K562 (cell line): ENCODE measurements around the gene HYAL1. TPM values are rescaled to one million over a fixed set of nuclear protein-coding genes. Genes with fewer than 3 reads are reported as not detected.

Experiments
- ARHGAP35 ChIP-seq: fragments of 450-650 bp; IDR thresholded peaks from 2 replicates; pipeline ENCODE4 v1.6.1; 2018; ENCODE audit not compliant: partially characterized antibody
- ARID3B ChIP-seq: fragments of 250-450 bp; sonication (Bioruptor Pico); IDR thresholded peaks from 2 replicates; pipeline ENCODE4 v1.4.0; 2020; ENCODE audit warnings: borderline replicate concordance
- ATF1 ChIP-seq, 2 experiments: fragments of 450-650 bp in 1 of 2; IDR thresholded peaks; 2 replicates each; pipeline ENCODE4 v1.6.1; 2016; ENCODE audit warnings: missing compliant biosample characterization in 1 of 2, missing genetic modification characterization in 1 of 2
- BRCA1 ChIP-seq, 2 experiments: fragments of 450-650 bp in 1 of 2; sonication (generic) in 1 of 2; formaldehyde crosslinking in 1 of 2; IDR thresholded peaks; 2 replicates each; pipeline versions ENCODE4 v1.5.0 to v1.6.1; 2017 to 2020; ENCODE audit warnings: mild to moderate bottlenecking in 1 of 2, missing genetic modification reagents in 1 of 2
- CCNT2 ChIP-seq: IDR thresholded peaks from 2 replicates; pipeline ENCODE4 v1.6.1; 2011; ENCODE audit warnings: borderline replicate concordance, low read depth, mild to moderate bottlenecking, moderate library complexity, mixed read lengths, low read length; ENCODE audit not compliant: insufficient read length; ENCODE audit errors: extremely low read depth
- GTF2B ChIP-seq: IDR thresholded peaks from 2 replicates; pipeline ENCODE4 v1.6.1; 2011; ENCODE audit not compliant: insufficient read length; ENCODE audit errors: extremely low read depth
- HIVEP1 ChIP-seq: fragments of 250-450 bp; sonication (Bioruptor Pico); IDR thresholded peaks from 2 replicates; pipeline ENCODE4 v1.4.0; 2020; ENCODE audit warnings: mild to moderate bottlenecking
- ILK ChIP-seq: fragments of 450-650 bp; IDR thresholded peaks from 2 replicates; pipeline ENCODE4 v1.6.1; 2016; ENCODE audit warnings: missing genetic modification characterization, low read depth, mild to moderate bottlenecking, missing compliant biosample characterization, moderate library complexity, borderline replicate concordance
- KLF1 ChIP-seq: fragments of 450-650 bp; IDR thresholded peaks from 2 replicates; pipeline ENCODE4 v1.6.1; 2016; ENCODE audit warnings: missing genetic modification characterization, missing compliant biosample characterization
- MECOM ChIP-seq: fragments of 250-450 bp; sonication (Bioruptor Pico); IDR thresholded peaks from 2 replicates; pipeline ENCODE4 v1.8.0; 2022; ENCODE audit warnings: inconsistent platforms
- NFRKB ChIP-seq: fragments of 450-650 bp; IDR thresholded peaks from 2 replicates; pipeline ENCODE4 v1.6.1; 2016; ENCODE audit warnings: low read depth
- NRF1 ChIP-seq, 2 experiments: fragments of 450-650 bp; IDR thresholded peaks in 1 of 2; conservative IDR thresholded peaks in 1 of 2; 2 replicates each; pipeline ENCODE4 v1.6.1; 2014; ENCODE audit warnings: mild to moderate bottlenecking in 2 of 2
- POLR2G ChIP-seq: fragments of 200-400 bp; formaldehyde crosslinking; IDR thresholded peaks from 2 replicates; pipeline ENCODE4 v1.6.1; 2017; ENCODE audit warnings: low read depth, mild to moderate bottlenecking, antibody characterized with exemption, low read length, moderate library complexity
- SIX5 ChIP-seq, 2 experiments: IDR thresholded peaks; 2 replicates each; pipeline ENCODE4 v1.6.1; 2011; ENCODE audit warnings: low read length in 2 of 2, borderline replicate concordance in 1 of 2, low read depth in 1 of 2, mild to moderate bottlenecking in 1 of 2, moderate library complexity in 1 of 2; ENCODE audit not compliant: insufficient read depth in 1 of 2
- SMARCB1 ChIP-seq: IDR thresholded peaks from 2 replicates; pipeline ENCODE4 v1.6.1; 2011; ENCODE audit warnings: improper control_type of control experiment, low read depth; ENCODE audit not compliant: insufficient read length
- TFAM ChIP-seq: fragments of 250-450 bp; sonication (Bioruptor Pico); conservative IDR thresholded peaks from 2 replicates; pipeline ENCODE4 v1.5.0; 2021; ENCODE audit warnings: mild to moderate bottlenecking, moderate library complexity
- ZNF511 ChIP-seq: sonication (generic); formaldehyde crosslinking; IDR thresholded peaks from 2 replicates; pipeline ENCODE4 v1.8.0; 2022; ENCODE audit warnings: mild to moderate bottlenecking, missing genetic modification reagents
- ZNF668 ChIP-seq: fragments of 250-450 bp; sonication (Bioruptor Pico); IDR thresholded peaks from 2 replicates; pipeline ENCODE4 v1.8.0; 2022; ENCODE audit warnings: mild to moderate bottlenecking, inconsistent platforms
- polyA plus RNA-seq, 8 experiments: library from polyadenylated mRNA; depleted of rRNA in 4 of 8; stranded (reverse) in 5 of 8; unstranded in 3 of 8; fragments of >200 nt; fragmentation: Nextera tagmentation in 2 of 8; fragmentation: Illumina TruSeq in 1 of 8; extraction: Ambion mirVana in 2 of 8; extraction: Trizol in 1 of 8; gene quantifications; 2 replicates each; pipeline versions ENCODE4 v1.2.1 to v1.2.3, GENCODE V29; 2011 to 2014; ENCODE audit warnings: inconsistent platforms in 1 of 8, missing spikeins in 1 of 8
- total RNA-seq, 7 experiments: library from RNA; depleted of rRNA in 6 of 7; stranded (reverse); fragments of >200 nt in 6 of 7; fragmentation: Illumina TruSeq in 2 of 7; extraction: Trizol in 2 of 7; gene quantifications; 2 replicates each; pipeline versions ENCODE4 v1.2.1 to v1.2.3, GENCODE V29; 2011 to 2021; ENCODE audit warnings: low replicate concordance in 1 of 7
- TF ChIP-seq, protein P1 (sequence below), 3 experiments: IDR thresholded peaks in 2 of 3; conservative IDR thresholded peaks in 1 of 3; 2 replicates each; pipeline ENCODE4 v1.5.1; 2011 to 2012; ENCODE audit warnings: low read length in 3 of 3, mild to moderate bottlenecking in 3 of 3, control low read depth in 2 of 3, improper control_type of control experiment in 1 of 3, inconsistent platforms in 1 of 3, low read depth in 1 of 3, mixed read lengths in 1 of 3, moderate library complexity in 1 of 3; ENCODE audit not compliant: insufficient read depth in 2 of 3

Gene HYAL1
- total and polyA plus RNA-seq, 9 of the 15 experiments (the other 6 are each of a cell fraction or from before 2014, with no cell fraction given) = 1.4 to 8.5 (median 4.7) TPM

DNA sequence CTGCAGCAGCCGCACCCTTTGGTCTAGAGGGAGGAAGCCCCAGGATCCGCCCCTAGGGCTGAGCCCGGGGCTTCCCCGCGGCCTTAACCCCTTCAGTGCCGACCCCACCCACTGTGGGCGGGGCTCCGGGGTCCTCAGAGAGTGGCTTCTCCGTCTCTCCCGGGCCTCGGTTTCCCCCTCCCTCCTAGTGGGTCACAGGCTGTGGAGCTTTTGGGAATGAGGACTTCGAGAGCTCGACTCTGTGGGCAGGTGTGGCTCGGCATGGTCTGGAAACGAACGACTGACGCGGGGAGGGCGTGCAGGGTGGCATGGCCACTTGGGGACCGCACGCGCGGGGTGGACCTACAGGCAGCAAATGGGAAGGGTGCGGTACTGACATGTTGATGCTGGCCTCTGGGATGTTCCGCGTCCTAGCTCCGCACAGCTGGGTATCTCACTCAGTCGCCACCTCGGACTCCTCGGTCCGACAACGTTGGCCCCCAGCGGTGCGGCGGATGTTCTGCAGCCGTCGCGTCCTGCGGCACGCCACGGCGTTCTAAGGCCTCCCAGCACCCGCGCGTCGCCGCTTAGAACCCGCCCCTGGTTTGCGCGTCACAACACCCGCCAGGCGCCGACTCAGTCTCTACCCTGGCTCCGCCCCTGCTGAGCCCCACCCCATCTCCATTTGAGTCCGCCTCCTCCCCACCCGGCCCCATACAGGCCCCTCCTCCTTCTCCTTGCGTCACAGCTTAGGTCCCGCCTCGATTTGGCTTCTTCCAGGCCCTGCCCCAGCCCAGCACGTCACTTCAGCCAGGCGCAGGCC, 4.3 kb downstream of the HYAL1 start, which contains the start of the genes HYAL3 and NAA80 (continued):
- peak; percentile 39; the same call in 1 of the 2 replicates for TF ChIP-seq KLF1
- TF ChIP-seq ILK (tag) = no peak
- TF ChIP-seq TFAM (CRISPR knock-in tag) = no peak
- TF ChIP-seq SIX5 (IDR thresholded peaks at IDR 0.05; ENCODE audit: borderline replicate concordance in 1 of 2, insufficient read depth in 1 of 2, low read depth in 1 of 2, low read length in 2 of 2) = no peak
- TF ChIP-seq ZNF668 (CRISPR knock-in tag) = no peak
- TF ChIP-seq ARHGAP35 = no peak
- TF ChIP-seq POLR2G = peak; percentile 88
- TF ChIP-seq BRCA1 (IDR thresholded peaks at IDR 0.05) = no peak
- no peak for TF ChIP-seq BRCA1 (CRISPR knock-in tag; IDR thresholded peaks at IDR 0.05)
- TF ChIP-seq CCNT2 = peak; percentile 34
- TF ChIP-seq NFRKB = no peak
- TF ChIP-seq, protein P1, sequence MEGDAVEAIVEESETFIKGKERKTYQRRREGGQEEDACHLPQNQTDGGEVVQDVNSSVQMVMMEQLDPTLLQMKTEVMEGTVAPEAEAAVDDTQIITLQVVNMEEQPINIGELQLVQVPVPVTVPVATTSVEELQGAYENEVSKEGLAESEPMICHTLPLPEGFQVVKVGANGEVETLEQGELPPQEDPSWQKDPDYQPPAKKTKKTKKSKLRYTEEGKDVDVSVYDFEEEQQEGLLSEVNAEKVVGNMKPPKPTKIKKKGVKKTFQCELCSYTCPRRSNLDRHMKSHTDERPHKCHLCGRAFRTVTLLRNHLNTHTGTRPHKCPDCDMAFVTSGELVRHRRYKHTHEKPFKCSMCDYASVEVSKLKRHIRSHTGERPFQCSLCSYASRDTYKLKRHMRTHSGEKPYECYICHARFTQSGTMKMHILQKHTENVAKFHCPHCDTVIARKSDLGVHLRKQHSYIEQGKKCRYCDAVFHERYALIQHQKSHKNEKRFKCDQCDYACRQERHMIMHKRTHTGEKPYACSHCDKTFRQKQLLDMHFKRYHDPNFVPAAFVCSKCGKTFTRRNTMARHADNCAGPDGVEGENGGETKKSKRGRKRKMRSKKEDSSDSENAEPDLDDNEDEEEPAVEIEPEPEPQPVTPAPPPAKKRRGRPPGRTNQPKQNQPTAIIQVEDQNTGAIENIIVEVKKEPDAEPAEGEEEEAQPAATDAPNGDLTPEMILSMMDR (IDR thresholded peaks at IDR 0.05 in 2 of 3, conservative IDR thresholded peaks at IDR 0.05 in 1 of 3; ENCODE audit: insufficient read depth in 2 of 3, low read depth in 1 of 3, low read length in 3 of 3) = peak; percentile 38 to 44 (median 41); a peak in 4 of 6 replicates
- peak; percentile 36; the same call in 1 of the 2 replicates for TF ChIP-seq ATF1 (CRISPR knock-in tag; IDR thresholded peaks at IDR 0.05)
- peak; percentile 88 for TF ChIP-seq ATF1 (tag; IDR thresholded peaks at IDR 0.05)
- TF ChIP-seq NRF1 (conservative IDR thresholded peaks at IDR 0.05 in 1 of 2, IDR thresholded peaks at IDR 0.05 in 1 of 2) = peak; percentile 89 to 90
- TF ChIP-seq GTF2B = no peak
- TF ChIP-seq MECOM = no peak; the same call in 1 of the 2 replicates
- TF ChIP-seq SMARCB1 = no peak
- peak; percentile 66; the same call in 1 of the 2 replicates for TF ChIP-seq HIVEP1 (CRISPR knock-in tag)
- TF ChIP-seq ZNF511 (CRISPR knock-in tag) = peak; percentile 70; the same call in 1 of the 2 replicates
- no peak for TF ChIP-seq ARID3B (CRISPR knock-in tag)
